ENCODE data around the gene ZFP2. TPM values are rescaled to one million over a fixed set of nuclear protein-coding genes. Genes with fewer than 3 reads are reported as not detected.
"Not testable (repeated sequence)": the region's sequence is repeated elsewhere in the genome, so short reads cannot be mapped to it uniquely, and the experiment has no call there.

Gene ZFP2
- total and polyA plus RNA-seq, 12 donors: 0.18 to 5.6 (median 1.1) TPM

DNA sequence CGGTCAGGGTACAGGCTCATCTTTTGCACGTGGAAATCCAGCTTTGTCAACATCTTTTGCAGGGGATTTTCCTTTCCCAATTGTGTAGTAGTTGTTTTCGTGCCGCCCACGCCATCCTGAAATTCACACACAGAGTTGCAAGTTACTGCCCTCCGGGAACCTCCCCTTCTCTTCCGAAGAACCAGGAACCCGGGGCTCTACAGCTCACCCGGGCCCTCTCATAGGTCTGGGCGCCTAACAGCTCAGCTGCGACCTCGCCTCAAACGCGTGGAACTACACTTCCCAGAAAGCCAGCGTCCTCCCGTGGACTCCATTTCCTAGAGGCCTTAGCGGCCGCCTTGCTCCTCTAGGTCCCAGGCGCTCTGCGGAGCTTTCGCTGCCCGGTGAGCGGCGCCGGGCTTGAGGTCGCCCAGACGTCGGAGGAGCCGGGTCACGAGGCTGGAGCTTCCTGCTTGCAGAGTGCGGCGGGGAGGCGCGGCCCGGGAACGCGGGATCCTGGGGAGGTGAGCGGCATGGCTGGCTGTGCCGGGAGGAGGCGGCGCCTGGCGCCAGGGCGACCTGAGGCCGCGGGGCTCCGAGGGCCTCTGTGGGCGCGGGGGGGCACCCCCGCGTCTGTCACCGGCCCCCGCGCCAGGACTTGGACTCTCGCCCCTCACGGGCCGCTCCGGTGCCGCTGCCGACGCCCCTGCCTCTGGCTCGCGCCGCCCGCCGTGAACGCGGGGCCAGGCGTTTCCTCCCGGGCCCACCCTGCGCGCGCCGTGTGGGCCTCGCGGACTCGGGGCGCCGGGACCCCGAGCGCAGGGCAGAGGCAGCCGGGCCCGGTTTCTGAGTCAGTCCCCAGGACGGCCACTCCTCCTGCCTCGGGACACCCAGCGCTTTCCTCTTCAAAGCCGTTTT is 35.8 kb upstream of the ZFP2 start, which contains the start of gene ZNF354B:
Gene ZNF354B, plus strand, starts transcription at position 329 of the 897 bp plus-strand sequence. CDS start 1,095 bp downstream, outside the sequence.
- Histone ChIP-seq H3K27ac (peak within 1 kb of the TSS; percentile 46 to 93 (median 85)), H3K4me1 (replicated peaks in 1 of 2) (peaks cover 0 to 9% of the 10 kb centered on the region in 2 donors), H3K9me3 (replicated peaks in 1 of 3) (no peaks in the 10 kb centered on the region), H3K4me3 (peak within 1 kb of the TSS; percentile 28 to 93 (median 77)), H3K36me3 (replicated peaks in 1 of 2) (peaks cover 0 to 1% of the 10 kb centered on the region in 2 donors), H3K27me3 (no peaks in the 10 kb centered on the region)
- 1 to 9% (median 2%) methylated on average over 10 to 86 of the region's 86 CpGs for WGBS, 4 donors
- DNase-seq: peak; percentile 88 to 94 (median 92)
- peak; percentile 76 to 82 for TF ChIP-seq POLR2A (IDR thresholded peaks at IDR 0.05)
- TF ChIP-seq, protein P1, sequence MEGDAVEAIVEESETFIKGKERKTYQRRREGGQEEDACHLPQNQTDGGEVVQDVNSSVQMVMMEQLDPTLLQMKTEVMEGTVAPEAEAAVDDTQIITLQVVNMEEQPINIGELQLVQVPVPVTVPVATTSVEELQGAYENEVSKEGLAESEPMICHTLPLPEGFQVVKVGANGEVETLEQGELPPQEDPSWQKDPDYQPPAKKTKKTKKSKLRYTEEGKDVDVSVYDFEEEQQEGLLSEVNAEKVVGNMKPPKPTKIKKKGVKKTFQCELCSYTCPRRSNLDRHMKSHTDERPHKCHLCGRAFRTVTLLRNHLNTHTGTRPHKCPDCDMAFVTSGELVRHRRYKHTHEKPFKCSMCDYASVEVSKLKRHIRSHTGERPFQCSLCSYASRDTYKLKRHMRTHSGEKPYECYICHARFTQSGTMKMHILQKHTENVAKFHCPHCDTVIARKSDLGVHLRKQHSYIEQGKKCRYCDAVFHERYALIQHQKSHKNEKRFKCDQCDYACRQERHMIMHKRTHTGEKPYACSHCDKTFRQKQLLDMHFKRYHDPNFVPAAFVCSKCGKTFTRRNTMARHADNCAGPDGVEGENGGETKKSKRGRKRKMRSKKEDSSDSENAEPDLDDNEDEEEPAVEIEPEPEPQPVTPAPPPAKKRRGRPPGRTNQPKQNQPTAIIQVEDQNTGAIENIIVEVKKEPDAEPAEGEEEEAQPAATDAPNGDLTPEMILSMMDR (IDR thresholded peaks at IDR 0.05): peak in 3 of 6 experiments; percentile 3 to 27 (median 15)
- intact Hi-C loops (cut with DNase I): loop anchor here in 1 of 2 donors (10.0 kb wide), 1 partner anchor 125 kb away; the partner anchor contains the start of gene ZNF354A

DNA sequence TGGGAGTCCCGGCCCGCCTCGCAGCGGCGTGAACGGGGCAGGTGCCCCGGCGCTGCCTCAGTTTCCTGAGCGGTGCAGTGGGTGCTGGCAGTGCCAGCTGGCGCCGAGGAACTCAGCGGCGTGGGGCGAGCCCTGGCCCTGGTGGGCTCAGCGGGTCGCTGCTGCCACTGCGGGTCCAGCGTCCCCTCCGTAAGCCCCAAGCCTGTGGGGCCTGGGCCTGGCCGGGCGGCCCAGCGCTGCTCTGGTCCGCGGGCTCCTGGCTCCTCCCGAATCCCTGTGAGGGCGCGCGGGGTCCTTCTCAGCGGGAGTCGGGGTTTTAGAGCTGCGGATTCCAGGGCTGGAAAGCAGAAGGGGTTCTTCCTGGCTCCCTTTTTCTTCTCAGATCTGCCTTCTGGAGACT is 35.1 kb upstream of the ZFP2 start:
- peak overlapping the region in 2 of 5 donors; percentile 87 to 93 for H3K27ac ChIP-seq
- intact Hi-C loops (cut with DNase I): not testable (repeated sequence)

DNA sequence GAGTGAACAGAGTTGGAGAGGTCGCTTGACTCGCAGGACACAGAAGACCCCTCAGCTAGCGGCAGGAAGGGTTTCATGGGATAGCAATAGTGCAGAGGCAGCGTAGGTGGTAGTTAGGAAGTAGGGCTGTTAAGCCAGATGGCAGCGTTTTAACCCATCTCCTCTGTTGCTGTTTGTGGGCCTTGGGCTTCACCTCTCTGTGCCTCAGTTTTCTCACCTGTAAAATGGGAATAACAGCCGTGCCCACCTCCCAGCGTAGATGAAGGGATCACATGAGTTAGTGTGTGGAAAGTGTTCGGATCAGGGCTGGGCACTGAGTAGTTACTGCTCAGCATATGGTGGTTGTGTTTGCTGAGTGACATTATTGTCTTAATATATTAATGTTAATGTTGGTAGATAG is 34.1 kb upstream of the ZFP2 start:
- TF ChIP-seq POLR2A (IDR thresholded peaks at IDR 0.05): no peak
- TF ChIP-seq, protein P1 (IDR thresholded peaks at IDR 0.05): no peak
- Histone ChIP-seq H3K27ac (no peak overlapping the region), H3K27me3 (no peaks in the 10 kb centered on the region), H3K4me1 (replicated peaks in 1 of 2) (peaks cover 0 to 9% of the 10 kb centered on the region in 2 donors), H3K4me3 (no peak overlapping the region), H3K36me3 (replicated peaks in 1 of 2) (peaks cover 0 to 13% of the 10 kb centered on the region in 2 donors), H3K9me3 (replicated peaks in 1 of 3) (no peaks in the 10 kb centered on the region)
- no peak for DNase-seq
- 95 to 99% (median 97%) methylated on average over 8 of the region's 8 CpGs for WGBS, 4 donors
- intact Hi-C loops (cut with DNase I): no loop called here

More for the DNA sequence above, 35.1 kb upstream of the ZFP2 start:
- not testable (repeated sequence) for H3K27me3 ChIP-seq; H3K36me3 ChIP-seq (replicated peaks in 1 of 2); H3K4me1 ChIP-seq (replicated peaks in 1 of 2); DNase-seq; H3K9me3 ChIP-seq (replicated peaks in 1 of 3)
- WGBS, 4 donors: 0% methylated on average over 6 of the region's 31 CpGs; no CpG with 5 or more reads in 3 of the 4 donors
- H3K4me3 ChIP-seq: peak overlapping the region in 2 of 4 donors; percentile 71 to 93

DNA sequence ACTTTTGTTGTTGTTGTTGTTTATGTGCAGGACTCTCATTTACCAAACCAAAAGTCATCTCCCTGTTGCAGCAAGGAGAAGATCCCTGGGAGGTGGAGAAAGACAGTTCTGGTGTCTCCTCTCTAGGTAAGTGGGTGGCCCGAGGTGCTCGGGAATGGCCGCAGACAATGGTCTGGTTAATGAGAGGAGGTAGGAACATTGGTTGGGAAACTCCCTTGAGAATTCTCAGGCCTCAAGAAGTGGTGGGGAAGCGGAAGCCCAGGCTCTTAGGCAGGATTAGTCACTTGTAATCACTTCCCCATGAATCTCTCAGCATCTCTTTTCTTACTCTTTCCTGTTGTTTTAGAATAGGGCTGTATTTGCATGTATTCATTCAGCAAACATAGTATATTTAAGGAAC is 28.8 kb upstream of the ZFP2 start:
- no peak for DNase-seq
- intact Hi-C loops (cut with DNase I): no loop called here
- H3K27ac ChIP-seq: no peak overlapping the region

More for the DNA sequence above, 28.8 kb upstream of the ZFP2 start:
- H3K27me3 ChIP-seq: no peaks in the 10 kb centered on the region
- H3K4me3 ChIP-seq: no peak overlapping the region
- H3K4me1 ChIP-seq (replicated peaks in 1 of 2): peaks cover 0 to 3% of the 10 kb centered on the region in 2 donors
- H3K9me3 ChIP-seq (replicated peaks in 1 of 3): no peaks in the 10 kb centered on the region
- peaks cover 0 to 45% of the 10 kb centered on the region in 2 donors for H3K36me3 ChIP-seq (replicated peaks in 1 of 2)
- WGBS, 4 donors: 73 to 98% (median 88%) methylated on average over 4 of the region's 4 CpGs
- no peak for TF ChIP-seq POLR2A (IDR thresholded peaks at IDR 0.05)
- TF ChIP-seq, protein P1 (IDR thresholded peaks at IDR 0.05): no peak

Data from adrenal gland (tissue), 12 donors.